ENCODE measurements around the gene GRAMD1A. TPM values are rescaled to one million over a fixed set of nuclear protein-coding genes. Genes with fewer than 3 reads are reported as not detected.

GRAMD1A gene
- total and polyA plus RNA-seq, 2 donors (not counting 1 experiment from before 2014, with no cell fraction given), result 83.8 to 102 TPM

DNA sequence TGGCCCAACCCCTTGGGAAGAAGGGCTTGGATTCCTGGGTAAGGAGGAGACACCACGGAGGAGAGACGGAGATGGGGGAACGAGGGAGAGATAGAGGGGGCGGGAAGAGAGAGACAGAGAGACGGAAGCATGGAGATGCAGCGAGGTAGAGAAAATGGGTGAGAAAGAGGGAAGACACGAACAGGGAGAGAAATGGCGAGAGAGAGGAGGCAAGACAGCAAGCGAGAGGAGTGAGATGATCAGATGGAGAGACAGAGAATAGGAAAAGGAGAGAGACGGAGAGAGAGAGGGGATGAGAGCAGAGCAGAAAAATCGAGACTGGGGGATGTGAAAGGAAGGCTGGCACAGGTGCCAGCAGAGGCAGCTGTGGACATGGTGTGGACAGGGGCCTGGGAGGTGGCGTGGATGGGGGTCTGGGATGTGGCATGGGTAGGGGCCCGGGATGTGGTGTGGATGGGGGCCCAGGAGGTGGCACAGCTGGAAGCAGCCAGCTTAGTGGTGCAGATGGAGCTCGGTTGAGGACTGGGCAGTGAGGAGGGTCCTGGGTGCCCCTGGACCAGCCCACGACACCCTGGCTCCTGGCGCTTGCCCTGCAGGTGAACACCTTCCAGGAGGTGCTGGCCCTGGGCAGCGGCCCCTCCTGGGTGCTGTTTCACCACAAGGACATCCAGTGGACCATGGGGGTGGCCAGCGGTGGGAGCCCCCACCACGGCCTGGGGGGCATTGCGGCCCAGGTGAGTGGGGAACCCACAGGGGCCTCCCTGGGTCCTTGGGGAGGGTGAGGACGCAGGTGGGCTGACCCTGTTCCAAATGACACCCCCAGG, 75.3 kb downstream of the GRAMD1A start:
- ChIA-PET CTCF (interaction anchor here (0.7 to 1.2 kb wide), 3 partner anchors 9 to 228 kb away, joined by 3 to 5 read pairs (median 3); no protein-coding TSS in a partner anchor), POLR2A (no interaction called here)
- no peaks in the 10 kb centered on the region for H3K27me3 ChIP-seq (replicated peaks in 1 of 4; ENCODE audit: control extremely low read depth in 1 of 4, control insufficient read depth in 3 of 4, insufficient read depth in 4 of 4, low read length in 3 of 4)
- no peak overlapping the region for H3K4me3 ChIP-seq (ENCODE audit: control extremely low read depth in 1 of 5, extremely low read depth in 1 of 5, insufficient read depth in 1 of 5, low read depth in 2 of 5, low read length in 4 of 5)
- Mint-ChIP-seq H3K4me1 (peaks cover 37% of the 10 kb centered on the region), H3K27me3 (peaks cover 5% of the 10 kb centered on the region), H3K4me3 (peak overlapping the region; percentile 5), H3K27ac (no peak overlapping the region), H3K9me3 (ENCODE audit: insufficient read depth) (no peaks in the 10 kb centered on the region)
- no peaks in the 10 kb centered on the region for H4K20me1 ChIP-seq (ENCODE audit: control insufficient read depth, insufficient read depth, low read length, poor library complexity, severe bottlenecking)
- WGBS (ENCODE audit: insufficient coverage), result 94% methylated on average over 18 of the region's 21 CpGs
- no peaks in the 10 kb centered on the region for H3K36me3 ChIP-seq (replicated peaks in 1 of 2; ENCODE audit: control extremely low read depth in 1 of 2, control insufficient read depth in 1 of 2, extremely low read depth in 1 of 2, insufficient read depth in 2 of 2, low read length in 1 of 2)
- H3K4me2 ChIP-seq (replicated peaks; ENCODE audit: low read depth, low read length, poor library complexity, severe bottlenecking), result peak overlapping the region; percentile 39
- TF ChIP-seq, protein P1, sequence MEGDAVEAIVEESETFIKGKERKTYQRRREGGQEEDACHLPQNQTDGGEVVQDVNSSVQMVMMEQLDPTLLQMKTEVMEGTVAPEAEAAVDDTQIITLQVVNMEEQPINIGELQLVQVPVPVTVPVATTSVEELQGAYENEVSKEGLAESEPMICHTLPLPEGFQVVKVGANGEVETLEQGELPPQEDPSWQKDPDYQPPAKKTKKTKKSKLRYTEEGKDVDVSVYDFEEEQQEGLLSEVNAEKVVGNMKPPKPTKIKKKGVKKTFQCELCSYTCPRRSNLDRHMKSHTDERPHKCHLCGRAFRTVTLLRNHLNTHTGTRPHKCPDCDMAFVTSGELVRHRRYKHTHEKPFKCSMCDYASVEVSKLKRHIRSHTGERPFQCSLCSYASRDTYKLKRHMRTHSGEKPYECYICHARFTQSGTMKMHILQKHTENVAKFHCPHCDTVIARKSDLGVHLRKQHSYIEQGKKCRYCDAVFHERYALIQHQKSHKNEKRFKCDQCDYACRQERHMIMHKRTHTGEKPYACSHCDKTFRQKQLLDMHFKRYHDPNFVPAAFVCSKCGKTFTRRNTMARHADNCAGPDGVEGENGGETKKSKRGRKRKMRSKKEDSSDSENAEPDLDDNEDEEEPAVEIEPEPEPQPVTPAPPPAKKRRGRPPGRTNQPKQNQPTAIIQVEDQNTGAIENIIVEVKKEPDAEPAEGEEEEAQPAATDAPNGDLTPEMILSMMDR (IDR thresholded peaks at IDR 0.05), result no peak
- TF ChIP-seq EZH2 (IDR thresholded peaks at IDR 0.05; ENCODE audit: borderline replicate concordance, insufficient read depth, low read depth, low read length, poor library complexity, severe bottlenecking), result no peak
- intact Hi-C loops (cut with micrococcal nuclease), result no loop called here
- peak overlapping the region; percentile 38 for H2AFZ ChIP-seq (ENCODE audit: insufficient read depth, low read depth, low read length, poor library complexity, severe bottlenecking)
- no peak for DNase-seq
- H3K9me3 ChIP-seq (ENCODE audit: control extremely low read depth in 1 of 3, control insufficient read depth in 2 of 3, insufficient read depth in 1 of 3, low read length in 2 of 3), result peaks cover 0 to 4% (median 4%) of the 10 kb centered on the region in 3 donors
- ATAC-seq (ENCODE audit: low read depth), result no peak
- no peak overlapping the region for H3K27ac ChIP-seq (ENCODE audit: low read length in 2 of 2)
- H3K9ac ChIP-seq (ENCODE audit: low read length), result no peak overlapping the region
- no peaks in the 10 kb centered on the region for H3K79me2 ChIP-seq (ENCODE audit: control insufficient read depth, insufficient read depth, low read length)
- H3K4me1 ChIP-seq (ENCODE audit: control insufficient read depth in 2 of 2, insufficient read depth in 2 of 2, low read length in 2 of 2), result peaks cover 23 to 34% of the 10 kb centered on the region in 2 donors

DNA sequence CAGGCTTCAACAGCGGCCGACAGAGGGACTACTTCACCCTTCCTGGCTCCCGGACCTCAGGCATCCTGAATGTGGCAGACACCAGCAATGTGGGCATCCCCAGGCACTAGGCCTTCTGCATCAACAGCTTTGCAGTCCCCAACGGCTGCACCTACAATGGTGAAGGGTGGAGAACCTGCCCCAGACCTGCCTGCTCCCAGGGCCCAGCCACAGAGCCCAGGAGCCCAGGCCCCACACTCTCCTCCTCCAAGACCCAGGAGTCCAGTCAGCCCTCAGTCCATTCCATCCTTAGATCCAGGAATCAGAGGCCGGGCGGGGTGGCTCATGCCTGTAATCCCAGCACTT, 75.9 kb downstream of the GRAMD1A start:
- no peak overlapping the region for H3K27ac Mint-ChIP-seq
- POLR2A ChIA-PET, result no interaction called here

More for the DNA sequence above, 75.9 kb downstream of the GRAMD1A start:
- WGBS (ENCODE audit: insufficient coverage), result 84% methylated on average over 6 of the region's 6 CpGs
- no peaks in the 10 kb centered on the region for H3K9me3 Mint-ChIP-seq (ENCODE audit: insufficient read depth)
- Histone ChIP-seq H3K36me3 (replicated peaks in 1 of 2; ENCODE audit: control extremely low read depth in 1 of 2, control insufficient read depth in 1 of 2, extremely low read depth in 1 of 2, insufficient read depth in 2 of 2, low read length in 1 of 2) (no peaks in the 10 kb centered on the region), H4K20me1 (ENCODE audit: control insufficient read depth, insufficient read depth, low read length, poor library complexity, severe bottlenecking) (no peaks in the 10 kb centered on the region), H3K27me3 (replicated peaks in 1 of 4; ENCODE audit: control extremely low read depth in 1 of 4, control insufficient read depth in 3 of 4, insufficient read depth in 4 of 4, low read length in 3 of 4) (no peaks in the 10 kb centered on the region), H3K4me3 (ENCODE audit: control extremely low read depth in 1 of 5, extremely low read depth in 1 of 5, insufficient read depth in 1 of 5, low read depth in 2 of 5, low read length in 4 of 5) (no peak overlapping the region), H3K9me3 (ENCODE audit: control extremely low read depth in 1 of 3, control insufficient read depth in 2 of 3, insufficient read depth in 1 of 3, low read length in 2 of 3) (no peaks in the 10 kb centered on the region), H3K9ac (ENCODE audit: low read length) (no peak overlapping the region), H3K4me1 (ENCODE audit: control insufficient read depth in 2 of 2, insufficient read depth in 2 of 2, low read length in 2 of 2) (peaks cover 24 to 35% of the 10 kb centered on the region in 2 donors), H3K79me2 (ENCODE audit: control insufficient read depth, insufficient read depth, low read length) (no peaks in the 10 kb centered on the region), H3K4me2 (replicated peaks; ENCODE audit: low read depth, low read length, poor library complexity, severe bottlenecking) (no peak overlapping the region), H2AFZ (ENCODE audit: insufficient read depth, low read depth, low read length, poor library complexity, severe bottlenecking) (no peak overlapping the region), H3K27ac (ENCODE audit: low read length in 2 of 2) (no peak overlapping the region)
- CTCF ChIA-PET, result interaction anchor here (1.2 kb wide), 1 partner anchor 9 kb away, joined by 5 read pairs; no protein-coding TSS in a partner anchor
- no peak overlapping the region for H3K4me3 Mint-ChIP-seq
- peaks cover 39% of the 10 kb centered on the region for H3K4me1 Mint-ChIP-seq
- intact Hi-C loops (cut with micrococcal nuclease), result no loop called here
- no peak for ATAC-seq (ENCODE audit: low read depth)
- H3K27me3 Mint-ChIP-seq, result peaks cover 5% of the 10 kb centered on the region
- DNase-seq, result no peak
- TF ChIP-seq, protein P1 (IDR thresholded peaks at IDR 0.05), result no peak
- no peak for TF ChIP-seq EZH2 (IDR thresholded peaks at IDR 0.05; ENCODE audit: borderline replicate concordance, insufficient read depth, low read depth, low read length, poor library complexity, severe bottlenecking)
